Liver (tissue), 9 donors: ENCODE data around the gene SLC36A3. TPM values are rescaled to one million over a fixed set of nuclear protein-coding genes. Genes with fewer than 3 reads are reported as not detected.

Experiments
- DNase-seq: peaks from one replicate; pipeline ENCODE4 v3.0.0-alpha.2; 2017; ENCODE audit warnings: low spot score
- H3K27ac ChIP-seq, 2 donors: one replicate each; pipeline ENCODE4 v1.7.0; 2013; ENCODE audit warnings: inconsistent platforms in 2 of 2, low read length in 2 of 2, control low read depth in 1 of 2, low read depth in 1 of 2, mild to moderate bottlenecking in 1 of 2
- H3K27me3 ChIP-seq, 4 donors: one replicate each; pipeline versions ENCODE4 v1.6.1 to v1.7.0; 2013; ENCODE audit warnings: low read length in 3 of 4, inconsistent platforms in 1 of 4, mild to moderate bottlenecking in 1 of 4, moderate library complexity in 1 of 4; ENCODE audit not compliant: control insufficient read depth in 4 of 4, insufficient read depth in 4 of 4
- H3K36me3 ChIP-seq, 4 donors: one replicate each; pipeline versions ENCODE4 v1.6.1 to v1.7.0; 2013; ENCODE audit warnings: low read length in 3 of 4, mild to moderate bottlenecking in 3 of 4, low read depth in 1 of 4, moderate library complexity in 1 of 4; ENCODE audit not compliant: control insufficient read depth in 4 of 4, insufficient read depth in 3 of 4
- H3K4me1 ChIP-seq, 4 donors: one replicate each; pipeline versions ENCODE4 v1.6.1 to v1.7.0; 2013; ENCODE audit warnings: low read length in 3 of 4, mild to moderate bottlenecking in 3 of 4, moderate library complexity in 1 of 4; ENCODE audit not compliant: control insufficient read depth in 4 of 4, insufficient read depth in 4 of 4
- H3K4me3 ChIP-seq, 3 donors: one replicate each; pipeline versions ENCODE4 v1.6.1 to v1.7.0; 2013; ENCODE audit warnings: low read length in 3 of 3, control low read depth in 1 of 3, low read depth in 1 of 3, mild to moderate bottlenecking in 1 of 3
- H3K9ac ChIP-seq, 2 donors: one replicate each; pipeline ENCODE4 v1.7.0; 2013; ENCODE audit warnings: low read length in 2 of 2, mild to moderate bottlenecking in 2 of 2, moderate library complexity in 2 of 2, control low read depth in 1 of 2, low read depth in 1 of 2
- H3K9me3 ChIP-seq, 4 donors: one replicate each; pipeline versions ENCODE4 v1.6.1 to v1.7.0; 2013; ENCODE audit warnings: low read length in 3 of 4; ENCODE audit not compliant: control insufficient read depth in 4 of 4
- FOXA1 ChIP-seq: IDR thresholded peaks from 2 replicates; pipeline ENCODE4 v1.6.1; 2016; ENCODE audit warnings: antibody characterized with exemption
- GABPA ChIP-seq, 2 donors: IDR thresholded peaks in 1 of 2; conservative IDR thresholded peaks in 1 of 2; 2 replicates each; pipeline ENCODE4 v1.6.1; 2016; ENCODE audit warnings: antibody characterized with exemption in 2 of 2, mild to moderate bottlenecking in 1 of 2, moderate library complexity in 1 of 2
- HNF4A ChIP-seq, 2 donors: conservative IDR thresholded peaks; 2 replicates each; pipeline ENCODE4 v1.6.1; 2016; ENCODE audit warnings: antibody characterized with exemption in 2 of 2, mild to moderate bottlenecking in 2 of 2
- JUND ChIP-seq, 2 donors: IDR thresholded peaks; 2 replicates each; pipeline ENCODE4 v1.6.1; 2016; ENCODE audit warnings: antibody characterized with exemption in 2 of 2
- whole genome bisulfite sequencing: extraction: QIAGEN DNeasy Blood & Tissue Kit; methylation state at CpG from one replicate; pipeline ENCODE4 v1.1.7; 2013; 5-methylcytosine and 5-hydroxymethylcytosine counted together
- polyA plus RNA-seq, 2 donors: library from polyadenylated mRNA; stranded (reverse) in 1 of 2; unstranded in 1 of 2; fragments of 200-250 nt in 1 of 2; fragments of >200 nt in 1 of 2; fragmentation: Nextera tagmentation in 1 of 2; extraction: Ambion mirVana in 1 of 2; gene quantifications; one replicate each; pipeline versions ENCODE4 v1.2.1 to v1.2.3, GENCODE V29; 2013 to 2015
- total RNA-seq, 2 donors: library from RNA; depleted of rRNA; stranded (reverse); fragments of >200 nt; gene quantifications; one replicate each; pipeline ENCODE4 v1.2.3, GENCODE V29; 2014
- TF ChIP-seq, protein P1 (sequence below): IDR thresholded peaks from 2 replicates; pipeline ENCODE4 v1.6.1; 2016; ENCODE audit warnings: antibody characterized with exemption, mild to moderate bottlenecking
- TF ChIP-seq, protein P2 (sequence below): IDR thresholded peaks from 2 replicates; pipeline ENCODE4 v1.6.1; 2016; ENCODE audit warnings: antibody characterized with exemption
- TF ChIP-seq, protein P3 (sequence below): IDR thresholded peaks from 2 replicates; pipeline ENCODE4 v1.6.1; 2016; ENCODE audit warnings: antibody characterized with exemption
- TF ChIP-seq, protein P4 (sequence below): IDR thresholded peaks from 2 replicates; pipeline ENCODE4 v1.6.1; 2016; ENCODE audit warnings: antibody characterized with exemption
- donor health status: healthy.
- donor health status: healthy.
- donor health status: healthy.
- donor health status: healthy.
- donor health status: healthy.

SLC36A3 gene
- total and polyA plus RNA-seq, 4 donors: not detected

DNA sequence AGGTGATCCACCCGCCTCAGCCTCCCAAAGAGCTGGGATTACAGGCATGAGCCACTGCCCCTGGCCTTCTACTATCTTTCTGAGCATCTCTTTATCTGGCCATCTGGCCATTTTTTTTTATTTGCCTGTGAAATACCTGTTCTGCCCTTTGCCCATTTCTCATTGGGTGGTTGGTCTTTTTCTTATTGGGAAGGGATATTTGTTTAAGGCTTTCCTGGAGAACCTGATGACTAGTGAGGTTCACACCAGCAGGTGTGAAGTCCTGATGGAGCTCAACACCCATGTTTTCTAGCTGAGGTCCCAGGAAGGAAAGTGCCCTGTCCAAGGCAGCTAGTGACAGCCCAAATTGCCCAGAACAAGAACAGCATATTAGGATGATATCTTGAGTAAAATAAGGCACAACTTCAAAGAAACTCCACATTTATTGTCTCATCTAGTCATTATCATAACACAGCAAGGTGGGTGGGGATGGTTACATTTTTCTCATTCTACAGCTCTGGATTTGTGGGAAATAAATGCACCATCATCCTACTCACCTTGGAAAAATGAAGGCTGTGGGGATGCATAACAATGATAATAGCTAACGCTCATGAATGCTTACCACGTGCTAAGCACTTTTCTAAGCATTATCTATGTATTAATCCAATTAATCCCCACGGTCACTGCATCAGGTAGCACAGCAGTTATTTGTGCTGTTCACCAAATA, 20.3 kb downstream of the SLC36A3 start (continued):
- TF ChIP-seq, protein P1, sequence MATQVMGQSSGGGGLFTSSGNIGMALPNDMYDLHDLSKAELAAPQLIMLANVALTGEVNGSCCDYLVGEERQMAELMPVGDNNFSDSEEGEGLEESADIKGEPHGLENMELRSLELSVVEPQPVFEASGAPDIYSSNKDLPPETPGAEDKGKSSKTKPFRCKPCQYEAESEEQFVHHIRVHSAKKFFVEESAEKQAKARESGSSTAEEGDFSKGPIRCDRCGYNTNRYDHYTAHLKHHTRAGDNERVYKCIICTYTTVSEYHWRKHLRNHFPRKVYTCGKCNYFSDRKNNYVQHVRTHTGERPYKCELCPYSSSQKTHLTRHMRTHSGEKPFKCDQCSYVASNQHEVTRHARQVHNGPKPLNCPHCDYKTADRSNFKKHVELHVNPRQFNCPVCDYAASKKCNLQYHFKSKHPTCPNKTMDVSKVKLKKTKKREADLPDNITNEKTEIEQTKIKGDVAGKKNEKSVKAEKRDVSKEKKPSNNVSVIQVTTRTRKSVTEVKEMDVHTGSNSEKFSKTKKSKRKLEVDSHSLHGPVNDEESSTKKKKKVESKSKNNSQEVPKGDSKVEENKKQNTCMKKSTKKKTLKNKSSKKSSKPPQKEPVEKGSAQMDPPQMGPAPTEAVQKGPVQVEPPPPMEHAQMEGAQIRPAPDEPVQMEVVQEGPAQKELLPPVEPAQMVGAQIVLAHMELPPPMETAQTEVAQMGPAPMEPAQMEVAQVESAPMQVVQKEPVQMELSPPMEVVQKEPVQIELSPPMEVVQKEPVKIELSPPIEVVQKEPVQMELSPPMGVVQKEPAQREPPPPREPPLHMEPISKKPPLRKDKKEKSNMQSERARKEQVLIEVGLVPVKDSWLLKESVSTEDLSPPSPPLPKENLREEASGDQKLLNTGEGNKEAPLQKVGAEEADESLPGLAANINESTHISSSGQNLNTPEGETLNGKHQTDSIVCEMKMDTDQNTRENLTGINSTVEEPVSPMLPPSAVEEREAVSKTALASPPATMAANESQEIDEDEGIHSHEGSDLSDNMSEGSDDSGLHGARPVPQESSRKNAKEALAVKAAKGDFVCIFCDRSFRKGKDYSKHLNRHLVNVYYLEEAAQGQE: no peak
- no peak for TF ChIP-seq FOXA1
- TF ChIP-seq HNF4A (conservative IDR thresholded peaks at IDR 0.05): no peak
- TF ChIP-seq, protein P2, sequence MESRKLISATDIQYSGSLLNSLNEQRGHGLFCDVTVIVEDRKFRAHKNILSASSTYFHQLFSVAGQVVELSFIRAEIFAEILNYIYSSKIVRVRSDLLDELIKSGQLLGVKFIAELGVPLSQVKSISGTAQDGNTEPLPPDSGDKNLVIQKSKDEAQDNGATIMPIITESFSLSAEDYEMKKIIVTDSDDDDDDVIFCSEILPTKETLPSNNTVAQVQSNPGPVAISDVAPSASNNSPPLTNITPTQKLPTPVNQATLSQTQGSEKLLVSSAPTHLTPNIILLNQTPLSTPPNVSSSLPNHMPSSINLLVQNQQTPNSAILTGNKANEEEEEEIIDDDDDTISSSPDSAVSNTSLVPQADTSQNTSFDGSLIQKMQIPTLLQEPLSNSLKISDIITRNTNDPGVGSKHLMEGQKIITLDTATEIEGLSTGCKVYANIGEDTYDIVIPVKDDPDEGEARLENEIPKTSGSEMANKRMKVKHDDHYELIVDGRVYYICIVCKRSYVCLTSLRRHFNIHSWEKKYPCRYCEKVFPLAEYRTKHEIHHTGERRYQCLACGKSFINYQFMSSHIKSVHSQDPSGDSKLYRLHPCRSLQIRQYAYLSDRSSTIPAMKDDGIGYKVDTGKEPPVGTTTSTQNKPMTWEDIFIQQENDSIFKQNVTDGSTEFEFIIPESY: no peak
- TF ChIP-seq JUND (IDR thresholded peaks at IDR 0.05): no peak
- TF ChIP-seq, protein P3, sequence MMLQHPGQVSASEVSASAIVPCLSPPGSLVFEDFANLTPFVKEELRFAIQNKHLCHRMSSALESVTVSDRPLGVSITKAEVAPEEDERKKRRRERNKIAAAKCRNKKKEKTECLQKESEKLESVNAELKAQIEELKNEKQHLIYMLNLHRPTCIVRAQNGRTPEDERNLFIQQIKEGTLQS: no peak

DNA sequence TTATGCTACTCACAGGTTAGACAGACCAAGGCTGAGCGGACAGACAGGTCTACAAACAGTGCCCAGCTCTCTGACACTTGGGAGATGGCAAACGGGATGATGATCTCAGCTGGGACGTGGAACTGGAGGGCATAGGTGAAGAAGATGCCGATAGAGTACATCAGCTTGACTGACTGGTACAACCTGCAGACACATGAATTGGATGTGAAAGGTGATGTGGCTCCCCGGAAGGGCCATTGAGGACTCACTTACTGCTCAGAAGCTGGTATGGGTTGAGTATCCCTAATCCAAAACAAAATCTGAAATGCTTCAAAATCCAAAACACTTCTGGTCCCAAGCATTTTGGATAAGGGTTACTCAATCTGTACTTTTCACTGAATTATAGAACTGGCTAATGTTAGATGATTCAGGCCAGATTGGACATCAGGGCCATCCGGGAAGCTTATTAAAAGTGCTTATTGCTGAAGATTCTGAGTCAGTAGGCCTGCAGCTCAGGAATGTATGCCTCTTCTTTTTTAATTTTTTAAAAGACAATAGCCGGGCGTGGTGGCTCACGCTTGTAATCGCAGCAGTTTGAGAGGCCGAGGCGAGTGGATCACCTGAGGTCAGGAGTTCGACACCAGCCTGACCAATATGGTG, 22.4 kb downstream of the SLC36A3 start:
- Histone ChIP-seq H3K4me3 (no peak overlapping the region), H3K4me1 (no peaks in the 10 kb centered on the region), H3K9ac (no peak overlapping the region), H3K36me3 (no peaks in the 10 kb centered on the region), H3K27me3 (no peaks in the 10 kb centered on the region), H3K9me3 (no peaks in the 10 kb centered on the region), H3K27ac (no peak overlapping the region)
- no peak for DNase-seq
- no peak for TF ChIP-seq GABPA (IDR thresholded peaks at IDR 0.05 in 1 of 2, conservative IDR thresholded peaks at IDR 0.05 in 1 of 2)
- WGBS: 95% methylated on average over 13 of the region's 13 CpGs

DNA sequence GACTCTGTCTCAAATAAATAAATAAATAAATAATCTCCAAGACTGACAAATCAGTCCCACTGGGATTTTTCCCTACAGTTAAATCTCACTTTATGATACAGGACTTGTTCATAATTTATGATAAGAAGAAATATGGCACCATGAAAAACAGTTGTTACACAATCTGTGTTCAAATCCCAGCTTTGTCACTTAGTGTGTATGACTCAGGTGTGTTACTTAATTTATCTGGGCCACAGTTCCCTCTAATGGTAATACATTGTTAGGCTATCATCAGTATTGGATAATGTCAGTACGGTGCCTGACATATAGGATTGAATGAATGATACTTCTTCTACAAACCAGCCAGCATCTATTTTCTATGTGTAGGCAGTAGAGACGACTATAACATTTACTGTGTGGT, 23.1 kb downstream of the SLC36A3 start:
- H3K27ac ChIP-seq: no peak overlapping the region
- no peak overlapping the region for H3K4me3 ChIP-seq
- H3K36me3 ChIP-seq: no peaks in the 10 kb centered on the region
- no peak for TF ChIP-seq JUND (IDR thresholded peaks at IDR 0.05)
- TF ChIP-seq, protein P4, sequence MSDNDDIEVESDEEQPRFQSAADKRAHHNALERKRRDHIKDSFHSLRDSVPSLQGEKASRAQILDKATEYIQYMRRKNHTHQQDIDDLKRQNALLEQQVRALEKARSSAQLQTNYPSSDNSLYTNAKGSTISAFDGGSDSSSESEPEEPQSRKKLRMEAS: no peak
- TF ChIP-seq HNF4A (conservative IDR thresholded peaks at IDR 0.05): no peak
- 91% methylated on average over 2 of the region's 2 CpGs for WGBS
- no peaks in the 10 kb centered on the region for H3K27me3 ChIP-seq
- no peaks in the 10 kb centered on the region for H3K9me3 ChIP-seq
- H3K9ac ChIP-seq: no peak overlapping the region
- DNase-seq: no peak
- H3K4me1 ChIP-seq: no peaks in the 10 kb centered on the region
